Stimulated activated CD4-positive, alpha-beta T cell treated with anti-CD3 and anti-CD28 coated beads, TNF-alpha, amount 100 ng/mL, for 1 hour (primary cell): ENCODE data around the gene ANTXR1.

Source experiments
- DNase-seq, 3 donors: peaks; one replicate each; pipeline ENCODE4 v3.0.0-alpha.2; 2020; ENCODE audit warnings: low read depth in 3 of 3, low spot score in 1 of 3

The ANTXR1 gene

GRCh38 chr2:69096326-69097095, 83.5 kb downstream of the ANTXR1 start:
- no peak for DNase-seq

- DNase-seq, result no peak
Measured at GRCh38 chr2:69097148-69097610, 84.2 kb downstream of the ANTXR1 start.

GRCh38 chr2:69097891-69098655, 85.1 kb downstream of the ANTXR1 start:
- DNase-seq, result no peak

GRCh38 chr2:69099541-69099940, 86.6 kb downstream of the ANTXR1 start:
- DNase-seq, result no peak

GRCh38 chr2:69100220-69100723, 87.3 kb downstream of the ANTXR1 start:
- DNase-seq, result no peak

GRCh38 chr2:69102041-69102593, 89.1 kb downstream of the ANTXR1 start:
- no peak for DNase-seq

GRCh38 chr2:69103419-69103818, 90.4 kb downstream of the ANTXR1 start:
- DNase-seq, result no peak

GRCh38 chr2:69104261-69104660, 91.3 kb downstream of the ANTXR1 start:
- DNase-seq, result no peak

- DNase-seq, result no peak
Measured at GRCh38 chr2:69109255-69109654, 96.3 kb downstream of the ANTXR1 start.

- DNase-seq, result no peak
Measured at GRCh38 chr2:69111076-69111475, 98.1 kb downstream of the ANTXR1 start.

GRCh38 chr2:69113627-69114026, 100.6 kb downstream of the ANTXR1 start:
- DNase-seq, result no peak

- no peak for DNase-seq
Measured at GRCh38 chr2:69114534-69114933, 101.6 kb downstream of the ANTXR1 start.

- DNase-seq, result no peak
Measured at GRCh38 chr2:69116438-69116837, 103.5 kb downstream of the ANTXR1 start.

GRCh38 chr2:69118609-69119008, 105.6 kb downstream of the ANTXR1 start:
- DNase-seq, result no peak

GRCh38 chr2:69119104-69119894, 106.3 kb downstream of the ANTXR1 start:
- no peak for DNase-seq

GRCh38 chr2:69122271-69122670, 109.3 kb downstream of the ANTXR1 start:
- no peak for DNase-seq

- DNase-seq, result no peak
Measured at GRCh38 chr2:69123182-69123581, 110.2 kb downstream of the ANTXR1 start.

GRCh38 chr2:69124343-69124742, 111.4 kb downstream of the ANTXR1 start:
- no peak for DNase-seq

GRCh38 chr2:69125816-69126215, 112.8 kb downstream of the ANTXR1 start:
- DNase-seq, result no peak

- no peak for DNase-seq
Measured at GRCh38 chr2:69126341-69126740, 113.4 kb downstream of the ANTXR1 start.

GRCh38 chr2:69131452-69131851, 118.5 kb downstream of the ANTXR1 start:
- no peak for DNase-seq
